Liver (tissue), 9 donors: ENCODE data around the gene RCN2. TPM values are rescaled to one million over a fixed set of nuclear protein-coding genes. Genes with fewer than 3 reads are reported as not detected.

Source experiments
- DNase-seq: peaks from one replicate; pipeline ENCODE4 v3.0.0-alpha.2; 2017; ENCODE audit warnings: low spot score
- H3K27ac ChIP-seq, 2 donors: one replicate each; pipeline ENCODE4 v1.7.0; 2013; ENCODE audit warnings: inconsistent platforms in 2 of 2, low read length in 2 of 2, control low read depth in 1 of 2, low read depth in 1 of 2, mild to moderate bottlenecking in 1 of 2
- H3K27me3 ChIP-seq, 4 donors: one replicate each; pipeline versions ENCODE4 v1.6.1 to v1.7.0; 2013; ENCODE audit warnings: low read length in 3 of 4, inconsistent platforms in 1 of 4, mild to moderate bottlenecking in 1 of 4, moderate library complexity in 1 of 4; ENCODE audit not compliant: control insufficient read depth in 4 of 4, insufficient read depth in 4 of 4
- H3K36me3 ChIP-seq, 4 donors: one replicate each; pipeline versions ENCODE4 v1.6.1 to v1.7.0; 2013; ENCODE audit warnings: low read length in 3 of 4, mild to moderate bottlenecking in 3 of 4, low read depth in 1 of 4, moderate library complexity in 1 of 4; ENCODE audit not compliant: control insufficient read depth in 4 of 4, insufficient read depth in 3 of 4
- H3K4me1 ChIP-seq, 4 donors: one replicate each; pipeline versions ENCODE4 v1.6.1 to v1.7.0; 2013; ENCODE audit warnings: low read length in 3 of 4, mild to moderate bottlenecking in 3 of 4, moderate library complexity in 1 of 4; ENCODE audit not compliant: control insufficient read depth in 4 of 4, insufficient read depth in 4 of 4
- H3K4me3 ChIP-seq, 3 donors: one replicate each; pipeline versions ENCODE4 v1.6.1 to v1.7.0; 2013; ENCODE audit warnings: low read length in 3 of 3, control low read depth in 1 of 3, low read depth in 1 of 3, mild to moderate bottlenecking in 1 of 3
- H3K9ac ChIP-seq, 2 donors: one replicate each; pipeline ENCODE4 v1.7.0; 2013; ENCODE audit warnings: low read length in 2 of 2, mild to moderate bottlenecking in 2 of 2, moderate library complexity in 2 of 2, control low read depth in 1 of 2, low read depth in 1 of 2
- H3K9me3 ChIP-seq, 4 donors: one replicate each; pipeline versions ENCODE4 v1.6.1 to v1.7.0; 2013; ENCODE audit warnings: low read length in 3 of 4; ENCODE audit not compliant: control insufficient read depth in 4 of 4
- ATF3 ChIP-seq: IDR thresholded peaks from 2 replicates; pipeline ENCODE4 v1.6.1; 2016; ENCODE audit warnings: antibody characterized with exemption
- CTCF ChIP-seq: fragments of 150-350 bp; IDR thresholded peaks from 2 replicates; pipeline ENCODE4 v1.5.1; 2017; ENCODE audit warnings: improper control_type of control experiment, low read depth, low read length; ENCODE audit not compliant: missing input control
- EGR1 ChIP-seq, 2 donors: IDR thresholded peaks; 2 replicates each; pipeline ENCODE4 v1.6.1; 2016 to 2018; ENCODE audit warnings: antibody characterized with exemption in 2 of 2, low read depth in 2 of 2
- HNF4A ChIP-seq, 2 donors: conservative IDR thresholded peaks; 2 replicates each; pipeline ENCODE4 v1.6.1; 2016; ENCODE audit warnings: antibody characterized with exemption in 2 of 2, mild to moderate bottlenecking in 2 of 2
- NR2F2 ChIP-seq: IDR thresholded peaks from 2 replicates; pipeline ENCODE4 v1.6.1; 2016; ENCODE audit warnings: antibody characterized with exemption
- RAD21 ChIP-seq, 2 donors: IDR thresholded peaks; 2 replicates each; pipeline ENCODE4 v1.6.1; 2016; ENCODE audit warnings: antibody characterized with exemption in 2 of 2, mild to moderate bottlenecking in 2 of 2
- RXRA ChIP-seq, 2 donors: IDR thresholded peaks; 2 replicates each; pipeline ENCODE4 v1.6.1; 2017 to 2018; ENCODE audit warnings: antibody characterized with exemption in 2 of 2, mild to moderate bottlenecking in 1 of 2
- TAF1 ChIP-seq: conservative IDR thresholded peaks from 2 replicates; pipeline ENCODE4 v1.6.1; 2016; ENCODE audit warnings: antibody characterized with exemption, mild to moderate bottlenecking
- YY1 ChIP-seq: IDR thresholded peaks from 2 replicates; pipeline ENCODE4 v1.6.1; 2016; ENCODE audit warnings: antibody characterized with exemption, mild to moderate bottlenecking
- WGBS: extraction: QIAGEN DNeasy Blood & Tissue Kit; methylation state at CpG from one replicate; pipeline ENCODE4 v1.1.7; 2013; 5-methylcytosine and 5-hydroxymethylcytosine counted together
- polyA plus RNA-seq, 2 donors: library from polyadenylated mRNA; stranded (reverse) in 1 of 2; unstranded in 1 of 2; fragments of 200-250 nt in 1 of 2; fragments of >200 nt in 1 of 2; fragmentation: Nextera tagmentation in 1 of 2; extraction: Ambion mirVana in 1 of 2; gene quantifications; one replicate each; pipeline versions ENCODE4 v1.2.1 to v1.2.3, GENCODE V29; 2013 to 2015
- total RNA-seq, 2 donors: library from RNA; depleted of rRNA; stranded (reverse); fragments of >200 nt; gene quantifications; one replicate each; pipeline ENCODE4 v1.2.3, GENCODE V29; 2014
- TF ChIP-seq, protein P1 (sequence below): IDR thresholded peaks from 2 replicates; pipeline ENCODE4 v1.6.1; 2016; ENCODE audit warnings: antibody characterized with exemption
- TF ChIP-seq, protein P2 (sequence below): IDR thresholded peaks from 2 replicates; pipeline ENCODE4 v1.6.1; 2016; ENCODE audit warnings: antibody characterized with exemption
- TF ChIP-seq, protein P3 (sequence below): IDR thresholded peaks from 2 replicates; pipeline ENCODE4 v1.6.1; 2016; ENCODE audit warnings: antibody characterized with exemption, mild to moderate bottlenecking
- donor health status: healthy.
- donor health status: healthy.
- donor health status: healthy.
- donor health status: healthy.
- donor health status: healthy.

The RCN2 gene
- total and polyA plus RNA-seq, 4 donors = 8.7 to 28.2 (median 15.1) TPM

DNA sequence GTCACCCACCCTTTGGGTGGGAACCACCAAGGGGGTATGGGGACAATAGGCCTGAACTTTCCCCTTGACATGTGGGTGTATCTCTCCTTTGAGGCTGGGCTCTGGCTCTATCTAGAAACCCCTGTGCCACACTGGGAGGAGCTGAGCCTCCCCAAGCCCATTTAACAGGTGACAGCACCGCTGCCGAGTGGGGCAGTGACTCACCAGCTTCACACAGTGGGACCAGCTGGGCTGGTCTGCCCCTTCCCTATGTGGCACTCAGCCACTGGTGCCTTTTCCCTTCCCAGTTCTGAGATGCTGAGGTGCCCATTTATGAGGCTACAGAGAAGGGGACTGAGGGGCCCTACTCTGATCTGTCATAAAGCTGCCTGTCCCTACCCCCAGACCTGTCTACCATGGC, 68.4 kb downstream of the RCN2 start:
- Histone ChIP-seq H3K27ac (no peak overlapping the region), H3K36me3 (no peaks in the 10 kb centered on the region), H3K4me1 (no peaks in the 10 kb centered on the region), H3K9ac (no peak overlapping the region), H3K4me3 (no peak overlapping the region), H3K9me3 (no peaks in the 10 kb centered on the region), H3K27me3 (no peaks in the 10 kb centered on the region)
- no peak for TF ChIP-seq CTCF
- TF ChIP-seq RXRA (IDR thresholded peaks at IDR 0.05) = no peak
- no peak for TF ChIP-seq RAD21 (IDR thresholded peaks at IDR 0.05)
- TF ChIP-seq ATF3 = no peak
- no peak for TF ChIP-seq EGR1 (IDR thresholded peaks at IDR 0.05; ENCODE audit: low read depth in 2 of 2)
- 89% methylated on average over 2 of the region's 2 CpGs for WGBS
- DNase-seq = no peak

DNA sequence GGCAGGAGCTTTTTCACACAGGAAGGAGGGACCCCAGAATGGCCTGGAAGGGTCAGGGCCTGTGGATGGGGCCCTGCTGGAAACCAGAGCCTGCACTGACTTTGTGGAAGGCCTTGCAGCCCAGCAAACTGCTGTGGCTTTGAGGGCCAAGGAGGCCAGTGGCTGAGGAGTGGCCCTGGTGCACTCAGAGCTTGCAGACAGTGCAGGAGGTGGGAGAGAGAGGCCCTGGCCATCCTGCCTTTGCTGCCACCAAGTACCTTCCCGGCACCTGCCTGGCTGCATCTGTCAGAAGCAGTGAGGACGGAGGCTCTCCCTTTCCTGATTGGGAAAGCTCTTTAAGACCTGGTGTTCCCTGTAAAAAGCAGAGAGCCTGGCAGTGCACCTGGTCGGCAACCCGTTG, 69.8 kb downstream of the RCN2 start:
- no peak for DNase-seq
- H3K9me3 ChIP-seq = no peaks in the 10 kb centered on the region
- no peaks in the 10 kb centered on the region for H3K36me3 ChIP-seq
- H3K27ac ChIP-seq = no peak overlapping the region
- 79% methylated on average over 4 of the region's 4 CpGs for WGBS
- H3K9ac ChIP-seq = no peak overlapping the region
- H3K27me3 ChIP-seq = no peaks in the 10 kb centered on the region
- no peaks in the 10 kb centered on the region for H3K4me1 ChIP-seq
- H3K4me3 ChIP-seq = no peak overlapping the region
- TF ChIP-seq RXRA (IDR thresholded peaks at IDR 0.05) = no peak
- no peak for TF ChIP-seq YY1
- TF ChIP-seq RAD21 (IDR thresholded peaks at IDR 0.05) = no peak
- no peak for TF ChIP-seq NR2F2
- TF ChIP-seq, protein P1, sequence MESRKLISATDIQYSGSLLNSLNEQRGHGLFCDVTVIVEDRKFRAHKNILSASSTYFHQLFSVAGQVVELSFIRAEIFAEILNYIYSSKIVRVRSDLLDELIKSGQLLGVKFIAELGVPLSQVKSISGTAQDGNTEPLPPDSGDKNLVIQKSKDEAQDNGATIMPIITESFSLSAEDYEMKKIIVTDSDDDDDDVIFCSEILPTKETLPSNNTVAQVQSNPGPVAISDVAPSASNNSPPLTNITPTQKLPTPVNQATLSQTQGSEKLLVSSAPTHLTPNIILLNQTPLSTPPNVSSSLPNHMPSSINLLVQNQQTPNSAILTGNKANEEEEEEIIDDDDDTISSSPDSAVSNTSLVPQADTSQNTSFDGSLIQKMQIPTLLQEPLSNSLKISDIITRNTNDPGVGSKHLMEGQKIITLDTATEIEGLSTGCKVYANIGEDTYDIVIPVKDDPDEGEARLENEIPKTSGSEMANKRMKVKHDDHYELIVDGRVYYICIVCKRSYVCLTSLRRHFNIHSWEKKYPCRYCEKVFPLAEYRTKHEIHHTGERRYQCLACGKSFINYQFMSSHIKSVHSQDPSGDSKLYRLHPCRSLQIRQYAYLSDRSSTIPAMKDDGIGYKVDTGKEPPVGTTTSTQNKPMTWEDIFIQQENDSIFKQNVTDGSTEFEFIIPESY = no peak
- no peak for TF ChIP-seq TAF1
- no peak for TF ChIP-seq EGR1 (IDR thresholded peaks at IDR 0.05; ENCODE audit: low read depth in 2 of 2)
- no peak for TF ChIP-seq HNF4A (conservative IDR thresholded peaks at IDR 0.05)
- TF ChIP-seq, protein P2, sequence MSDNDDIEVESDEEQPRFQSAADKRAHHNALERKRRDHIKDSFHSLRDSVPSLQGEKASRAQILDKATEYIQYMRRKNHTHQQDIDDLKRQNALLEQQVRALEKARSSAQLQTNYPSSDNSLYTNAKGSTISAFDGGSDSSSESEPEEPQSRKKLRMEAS = no peak
- TF ChIP-seq CTCF = no peak
- TF ChIP-seq, protein P3, sequence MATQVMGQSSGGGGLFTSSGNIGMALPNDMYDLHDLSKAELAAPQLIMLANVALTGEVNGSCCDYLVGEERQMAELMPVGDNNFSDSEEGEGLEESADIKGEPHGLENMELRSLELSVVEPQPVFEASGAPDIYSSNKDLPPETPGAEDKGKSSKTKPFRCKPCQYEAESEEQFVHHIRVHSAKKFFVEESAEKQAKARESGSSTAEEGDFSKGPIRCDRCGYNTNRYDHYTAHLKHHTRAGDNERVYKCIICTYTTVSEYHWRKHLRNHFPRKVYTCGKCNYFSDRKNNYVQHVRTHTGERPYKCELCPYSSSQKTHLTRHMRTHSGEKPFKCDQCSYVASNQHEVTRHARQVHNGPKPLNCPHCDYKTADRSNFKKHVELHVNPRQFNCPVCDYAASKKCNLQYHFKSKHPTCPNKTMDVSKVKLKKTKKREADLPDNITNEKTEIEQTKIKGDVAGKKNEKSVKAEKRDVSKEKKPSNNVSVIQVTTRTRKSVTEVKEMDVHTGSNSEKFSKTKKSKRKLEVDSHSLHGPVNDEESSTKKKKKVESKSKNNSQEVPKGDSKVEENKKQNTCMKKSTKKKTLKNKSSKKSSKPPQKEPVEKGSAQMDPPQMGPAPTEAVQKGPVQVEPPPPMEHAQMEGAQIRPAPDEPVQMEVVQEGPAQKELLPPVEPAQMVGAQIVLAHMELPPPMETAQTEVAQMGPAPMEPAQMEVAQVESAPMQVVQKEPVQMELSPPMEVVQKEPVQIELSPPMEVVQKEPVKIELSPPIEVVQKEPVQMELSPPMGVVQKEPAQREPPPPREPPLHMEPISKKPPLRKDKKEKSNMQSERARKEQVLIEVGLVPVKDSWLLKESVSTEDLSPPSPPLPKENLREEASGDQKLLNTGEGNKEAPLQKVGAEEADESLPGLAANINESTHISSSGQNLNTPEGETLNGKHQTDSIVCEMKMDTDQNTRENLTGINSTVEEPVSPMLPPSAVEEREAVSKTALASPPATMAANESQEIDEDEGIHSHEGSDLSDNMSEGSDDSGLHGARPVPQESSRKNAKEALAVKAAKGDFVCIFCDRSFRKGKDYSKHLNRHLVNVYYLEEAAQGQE = no peak
